Measurements from ENCODE around the gene HDAC4. TPM values are rescaled to one million over a fixed set of nuclear protein-coding genes. Genes with fewer than 3 reads are reported as not detected.

Gene HDAC4
- total and polyA plus RNA-seq, 2 experiments from 2014 or later, result 9.3 to 10.8 TPM

- no peak for TF ChIP-seq EZH2 (IDR thresholded peaks at IDR 0.05; ENCODE audit: borderline replicate concordance)
- TF ChIP-seq EZH2phosphoT487 (IDR thresholded peaks at IDR 0.05; ENCODE audit: low read depth, severe bottlenecking, unreplicated experiment), result no peak
- peaks cover 9% of the 10 kb centered on the region for H4K20me1 ChIP-seq (ENCODE audit: insufficient read depth, poor library complexity, severe bottlenecking)
Observed at GRCh38 chr2:239382384-239382880, 18.4 kb downstream of the HDAC4 start.

GRCh38 chr2:239381709-239382134 lies 19.1 kb downstream of the HDAC4 start:
- WGBS (ENCODE audit: low lambda C conversion rate, missing lambda C conversion rate), result 87% methylated on average over 7 of the region's 7 CpGs
- peaks cover 9% of the 10 kb centered on the region for H4K20me1 ChIP-seq (ENCODE audit: insufficient read depth, poor library complexity, severe bottlenecking)

More at GRCh38 chr2:239382384-239382880, 18.4 kb downstream of the HDAC4 start:
- Histone ChIP-seq H3K4me3 (no peak overlapping the region), H3K27me3 (no peaks in the 10 kb centered on the region), H3K27ac (no peak overlapping the region), H3K9me2 (replicated peaks; ENCODE audit: insufficient read depth) (no peaks in the 10 kb centered on the region), H3K36me3 (replicated peaks; ENCODE audit: insufficient read depth, low read depth) (no peaks in the 10 kb centered on the region), H3K9me3 (ENCODE audit: low read depth) (no peaks in the 10 kb centered on the region), H3K79me2 (peaks cover 73% of the 10 kb centered on the region), H3K4me1 (ENCODE audit: insufficient read depth) (no peaks in the 10 kb centered on the region), H2AFZ (no peak overlapping the region), H3K4me2 (no peak overlapping the region)
- WGBS (ENCODE audit: low lambda C conversion rate, missing lambda C conversion rate), result 73% methylated on average over 5 of the region's 6 CpGs
- no peak for DNase-seq (ENCODE audit: low spot score)

GRCh38 chr2:239380831-239381708 lies 19.8 kb downstream of the HDAC4 start:
- H3K4me2 ChIP-seq, result no peak overlapping the region
- no peak overlapping the region for H3K27ac ChIP-seq
- TF ChIP-seq EZH2phosphoT487 (IDR thresholded peaks at IDR 0.05; ENCODE audit: low read depth, severe bottlenecking, unreplicated experiment), result no peak
- no peak for TF ChIP-seq CTCF (IDR thresholded peaks at IDR 0.05; ENCODE audit: poor library complexity)
- no peak for TF ChIP-seq EZH2 (IDR thresholded peaks at IDR 0.05; ENCODE audit: borderline replicate concordance)
- 88% methylated on average over 30 of the region's 30 CpGs for WGBS (ENCODE audit: low lambda C conversion rate, missing lambda C conversion rate)
- H3K27me3 ChIP-seq, result no peaks in the 10 kb centered on the region
- no peak for DNase-seq (ENCODE audit: low spot score)
- H3K4me1 ChIP-seq (ENCODE audit: insufficient read depth), result no peaks in the 10 kb centered on the region
- no peaks in the 10 kb centered on the region for H3K9me2 ChIP-seq (replicated peaks; ENCODE audit: insufficient read depth)
- H3K9me3 ChIP-seq (ENCODE audit: low read depth), result no peaks in the 10 kb centered on the region
- no peak overlapping the region for H3K4me3 ChIP-seq
- no peak overlapping the region for H2AFZ ChIP-seq
- peaks cover 9% of the 10 kb centered on the region for H4K20me1 ChIP-seq (ENCODE audit: insufficient read depth, poor library complexity, severe bottlenecking)
- no peaks in the 10 kb centered on the region for H3K36me3 ChIP-seq (replicated peaks; ENCODE audit: insufficient read depth, low read depth)
- peaks cover 64% of the 10 kb centered on the region for H3K79me2 ChIP-seq

More at GRCh38 chr2:239381709-239382134, 19.1 kb downstream of the HDAC4 start:
- H3K9me2 ChIP-seq (replicated peaks; ENCODE audit: insufficient read depth), result no peaks in the 10 kb centered on the region
- H3K4me2 ChIP-seq, result no peak overlapping the region
- H3K36me3 ChIP-seq (replicated peaks; ENCODE audit: insufficient read depth, low read depth), result no peaks in the 10 kb centered on the region
- H3K27ac ChIP-seq, result no peak overlapping the region
- no peak for TF ChIP-seq CTCF (IDR thresholded peaks at IDR 0.05; ENCODE audit: poor library complexity)
- TF ChIP-seq EZH2 (IDR thresholded peaks at IDR 0.05; ENCODE audit: borderline replicate concordance), result no peak
- no peak for TF ChIP-seq EZH2phosphoT487 (IDR thresholded peaks at IDR 0.05; ENCODE audit: low read depth, severe bottlenecking, unreplicated experiment)
- H3K4me1 ChIP-seq (ENCODE audit: insufficient read depth), result no peaks in the 10 kb centered on the region
- H2AFZ ChIP-seq, result no peak overlapping the region
- H3K79me2 ChIP-seq, result peaks cover 70% of the 10 kb centered on the region
- H3K9me3 ChIP-seq (ENCODE audit: low read depth), result no peaks in the 10 kb centered on the region
- H3K4me3 ChIP-seq, result no peak overlapping the region
- no peak for DNase-seq (ENCODE audit: low spot score)
- H3K27me3 ChIP-seq, result no peaks in the 10 kb centered on the region

- Histone ChIP-seq H3K36me3 (replicated peaks; ENCODE audit: insufficient read depth, low read depth) (no peaks in the 10 kb centered on the region), H3K9me2 (replicated peaks; ENCODE audit: insufficient read depth) (no peaks in the 10 kb centered on the region), H3K4me3 (no peak overlapping the region), H3K79me2 (peaks cover 56% of the 10 kb centered on the region), H3K4me2 (no peak overlapping the region), H4K20me1 (ENCODE audit: insufficient read depth, poor library complexity, severe bottlenecking) (peaks cover 9% of the 10 kb centered on the region), H3K4me1 (ENCODE audit: insufficient read depth) (no peaks in the 10 kb centered on the region), H3K27ac (no peak overlapping the region), H3K9me3 (ENCODE audit: low read depth) (no peaks in the 10 kb centered on the region), H2AFZ (no peak overlapping the region), H3K27me3 (no peaks in the 10 kb centered on the region)
- TF ChIP-seq EZH2phosphoT487 (IDR thresholded peaks at IDR 0.05; ENCODE audit: low read depth, severe bottlenecking, unreplicated experiment) (no peak), CTCF (IDR thresholded peaks at IDR 0.05; ENCODE audit: poor library complexity) (no peak), EZH2 (IDR thresholded peaks at IDR 0.05; ENCODE audit: borderline replicate concordance) (no peak)
- 98% methylated on average over 19 of the region's 19 CpGs for WGBS (ENCODE audit: low lambda C conversion rate, missing lambda C conversion rate)
- no peak for DNase-seq (ENCODE audit: low spot score)
Observed at GRCh38 chr2:239379641-239380170, 21.1 kb downstream of the HDAC4 start.
